H1 (cell line): ENCODE data around the gene PLA2R1. TPM values are rescaled to one million over a fixed set of nuclear protein-coding genes. Genes with fewer than 3 reads are reported as not detected.

Source experiments
- CTCF ChIA-PET: fragments of 300-600 bp; sonication (Branson Sonifier 250); formaldehyde crosslinking; loops from one replicate; lab custom pipeline; 2021; ENCODE audit not compliant: partially characterized antibody; lab: Charles Lee
- POLR2A ChIA-PET: fragments of 300-600 bp; sonication (Branson Sonifier 250); formaldehyde crosslinking; loops from one replicate; lab custom pipeline; 2021; ENCODE audit warnings: inconsistent platforms; ENCODE audit not compliant: partially characterized antibody; lab: Charles Lee
- DNase-seq, 2 experiments: peaks; one replicate each; pipeline versions ENCODE4 v3.0.0 to v3.0.0-alpha.2; 2010 to 2022; ENCODE audit warnings: low spot score in 2 of 2, low read depth in 1 of 2, mixed read lengths in 1 of 2
- FAIRE-seq: peaks from 2 replicates; lab custom pipeline; 2011; peaks lifted over from hg19 to GRCh38; lab: Jason Lieb, UNC
- H2AFZ ChIP-seq: 2 replicates; pipeline ENCODE4 v1.8.1; 2012; ENCODE audit warnings: low read length, inconsistent platforms
- H2AK5ac ChIP-seq: 2 replicates; pipeline ENCODE4 v1.6.1; 2013; ENCODE audit warnings: low read depth, low read length
- H2BK120ac ChIP-seq: replicated peaks from 2 replicates; pipeline ENCODE3; 2013; ENCODE audit warnings: low read depth, low read length, inconsistent platforms
- H2BK12ac ChIP-seq: 2 replicates; pipeline ENCODE4 v1.6.1; 2013; ENCODE audit warnings: low read depth, low read length
- H2BK15ac ChIP-seq: 2 replicates; pipeline ENCODE4 v1.6.1; 2013; ENCODE audit warnings: low read length
- H2BK20ac ChIP-seq: 2 replicates; pipeline ENCODE4 v1.6.1; 2013; ENCODE audit warnings: low read length
- H2BK5ac ChIP-seq: 2 replicates; pipeline ENCODE4 v1.6.1; 2013; ENCODE audit warnings: low read depth, low read length
- H3K14ac ChIP-seq: 2 replicates; pipeline ENCODE4 v1.6.1; 2013; ENCODE audit warnings: inconsistent platforms; ENCODE audit not compliant: insufficient read length
- H3K18ac ChIP-seq: 2 replicates; pipeline ENCODE4 v1.6.1; 2013; ENCODE audit warnings: low read length; ENCODE audit errors: extremely low read depth
- H3K23ac ChIP-seq: 2 replicates; pipeline ENCODE4 v1.6.1; 2013; ENCODE audit warnings: inconsistent platforms; ENCODE audit not compliant: insufficient read length
- H3K23me2 ChIP-seq: 2 replicates; pipeline ENCODE4 v1.6.1; 2013; ENCODE audit warnings: low read depth, low read length
- H3K27ac ChIP-seq: 2 replicates; pipeline ENCODE4 v1.6.1; 2011; ENCODE audit warnings: low read depth, low read length, inconsistent platforms
- H3K27me3 ChIP-seq, 4 experiments: replicated peaks in 1 of 4; 1 replicate in 1 of 4; 2 replicates in 3 of 4; pipeline versions ENCODE4 v1.6.1 to v1.8.1; 2011 to 2013; ENCODE audit warnings: low read length in 3 of 4, mild to moderate bottlenecking in 3 of 4, inconsistent platforms in 2 of 4, mixed read lengths in 2 of 4, moderate library complexity in 1 of 4; ENCODE audit not compliant: control insufficient read depth in 3 of 4, insufficient read depth in 3 of 4; ENCODE audit errors: extremely low read depth in 1 of 4
- H3K36me3 ChIP-seq, 4 experiments: 2 replicates each; pipeline versions ENCODE4 v1.6.1 to v1.8.1; 2011 to 2013; ENCODE audit warnings: mild to moderate bottlenecking in 4 of 4, low read length in 3 of 4, moderate library complexity in 2 of 4, control low read depth in 1 of 4, inconsistent platforms in 1 of 4; ENCODE audit not compliant: insufficient read depth in 4 of 4, control insufficient read depth in 2 of 4
- H3K4ac ChIP-seq: replicated peaks from 2 replicates; pipeline ENCODE3; 2013; ENCODE audit warnings: low read length, low read depth, mixed read lengths, inconsistent platforms; ENCODE audit not compliant: insufficient read length
- H3K4me1 ChIP-seq, 4 experiments: replicated peaks in 1 of 4; 1 replicate in 1 of 4; 2 replicates in 3 of 4; pipeline versions ENCODE4 v1.6.1 to v1.8.1; 2011 to 2013; ENCODE audit warnings: low read length in 3 of 4, inconsistent platforms in 2 of 4, mixed read lengths in 1 of 4; ENCODE audit not compliant: insufficient read depth in 4 of 4, control insufficient read depth in 3 of 4
- H3K4me2 ChIP-seq, 2 experiments: 2 replicates each; pipeline versions ENCODE4 v1.6.1 to v1.8.1; 2011 to 2013; ENCODE audit warnings: low read depth in 2 of 2, low read length in 2 of 2, control low read depth in 1 of 2, inconsistent platforms in 1 of 2, mild to moderate bottlenecking in 1 of 2; ENCODE audit not compliant: insufficient read depth in 1 of 2
- H3K4me3 ChIP-seq, 4 experiments: fragments of 200-600, 300-600 bp in 1 of 4; sonication (generic), shearing (Covaris generic), sonication (Bioruptor Twin) in 1 of 4; 2 replicates each; pipeline versions ENCODE4 v1.5.1 to v1.8.1; 2011 to 2016; ENCODE audit warnings: low read length in 4 of 4, low read depth in 3 of 4, control low read depth in 2 of 4, inconsistent platforms in 2 of 4, mild to moderate bottlenecking in 2 of 4, mixed read lengths in 1 of 4, moderate library complexity in 1 of 4; ENCODE audit not compliant: insufficient read depth in 2 of 4; ENCODE audit errors: extremely low read depth in 1 of 4
- H3K56ac ChIP-seq: replicated peaks from 2 replicates; pipeline ENCODE3; 2013; ENCODE audit warnings: low read depth, mild to moderate bottlenecking, mixed read lengths, low read length, inconsistent platforms; ENCODE audit not compliant: insufficient read length
- H3K79me1 ChIP-seq: 2 replicates; pipeline ENCODE4 v1.6.1; 2013; ENCODE audit warnings: low read depth, low read length, control low read depth
- H3K79me2 ChIP-seq, 2 experiments: 2 replicates each; pipeline versions ENCODE4 v1.6.1 to v1.8.1; 2012 to 2013; ENCODE audit warnings: low read length in 2 of 2, mild to moderate bottlenecking in 2 of 2, inconsistent platforms in 1 of 2; ENCODE audit not compliant: insufficient read depth in 2 of 2, control insufficient read depth in 1 of 2
- H3K9ac ChIP-seq, 4 experiments: replicated peaks in 1 of 4; 1 replicate in 1 of 4; 2 replicates in 3 of 4; pipeline versions ENCODE4 v1.6.1 to v1.8.1; 2011 to 2013; ENCODE audit warnings: low read depth in 3 of 4, low read length in 3 of 4, control low read depth in 2 of 4, mild to moderate bottlenecking in 2 of 4, moderate library complexity in 2 of 4, inconsistent platforms in 1 of 4; ENCODE audit errors: extremely low read depth in 1 of 4
- H3K9me3 ChIP-seq, 2 experiments: 2 replicates each; pipeline versions ENCODE4 v1.6.1 to v1.8.1; 2012 to 2013; ENCODE audit warnings: mild to moderate bottlenecking in 2 of 2, moderate library complexity in 2 of 2, control low read depth in 1 of 2, inconsistent platforms in 1 of 2, low read depth in 1 of 2, low read length in 1 of 2, mixed read lengths in 1 of 2; ENCODE audit not compliant: insufficient read depth in 2 of 2
- H4K20me1 ChIP-seq, 2 experiments: replicated peaks in 1 of 2; 2 replicates each; pipeline versions ENCODE3 to v1.8.1; 2011 to 2013; ENCODE audit warnings: inconsistent platforms in 2 of 2, low read length in 2 of 2, mild to moderate bottlenecking in 1 of 2; ENCODE audit not compliant: insufficient read depth in 2 of 2, control insufficient read depth in 1 of 2
- H4K5ac ChIP-seq: 2 replicates; pipeline ENCODE4 v1.6.1; 2013; ENCODE audit warnings: low read length, low read depth, mixed read lengths, inconsistent platforms; ENCODE audit not compliant: insufficient read length
- H4K8ac ChIP-seq: 2 replicates; pipeline ENCODE4 v1.8.0; 2013; ENCODE audit warnings: mild to moderate bottlenecking, moderate library complexity, low read length, inconsistent platforms; ENCODE audit not compliant: insufficient read depth; ENCODE audit errors: extremely low read depth
- H4K91ac ChIP-seq: replicated peaks from 2 replicates; pipeline ENCODE3; 2013; ENCODE audit warnings: low read length, mixed read lengths, inconsistent platforms; ENCODE audit not compliant: insufficient read length
- ASH2L ChIP-seq: fragments of 200-600, 300-600 bp; sonication (generic); IDR thresholded peaks from one replicate; pipeline ENCODE4 v1.7.1; 2017; ENCODE audit warnings: low read length
- EGR1 ChIP-seq: IDR thresholded peaks from 2 replicates; pipeline ENCODE4 v1.6.1; 2011; ENCODE audit warnings: low read depth, low read length, borderline replicate concordance
- KDM1A ChIP-seq: fragments of 200-600, 300-600 bp; sonication (generic); IDR thresholded peaks from 2 replicates; pipeline ENCODE4 v1.7.1; 2016; ENCODE audit warnings: mild to moderate bottlenecking, low read length, borderline replicate concordance
- KDM5A ChIP-seq: fragments of 200-600 bp; IDR thresholded peaks from 2 replicates; pipeline ENCODE4 v1.7.1; 2012; ENCODE audit warnings: mild to moderate bottlenecking, low read length, inconsistent platforms, mixed read lengths
- MAFK ChIP-seq: IDR thresholded peaks from 2 replicates; pipeline ENCODE4 v1.6.1; 2012; ENCODE audit warnings: low read depth, mild to moderate bottlenecking, improper control_type of control experiment, low read length
- POU5F1 ChIP-seq: IDR thresholded peaks from 2 replicates; pipeline ENCODE4 v1.6.1; 2011; ENCODE audit warnings: low read depth, mild to moderate bottlenecking, low read length, moderate library complexity
- RXRA ChIP-seq: IDR thresholded peaks from 2 replicates; pipeline ENCODE4 v1.6.1; 2011; ENCODE audit warnings: low read depth, mild to moderate bottlenecking, low read length, moderate library complexity; ENCODE audit not compliant: insufficient read depth
- SRF ChIP-seq: IDR thresholded peaks from 2 replicates; pipeline ENCODE4 v1.6.1; 2011; ENCODE audit warnings: mild to moderate bottlenecking, low read depth, low read length, moderate library complexity
- TAF1 ChIP-seq: IDR thresholded peaks from 2 replicates; pipeline ENCODE4 v1.6.1; 2011; ENCODE audit warnings: mild to moderate bottlenecking, low read depth, low read length
- TAF7 ChIP-seq: optimal IDR thresholded peaks from 2 replicates; pipeline ENCODE3; 2011; ENCODE audit warnings: low read depth, mild to moderate bottlenecking, inconsistent platforms, low read length, moderate library complexity, borderline replicate concordance
- TBP ChIP-seq: IDR thresholded peaks from 2 replicates; pipeline ENCODE4 v1.6.1; 2011; ENCODE audit warnings: low read depth, low read length, improper control_type of control experiment
- WGBS, 2 experiments: shearing (Covaris generic) in 1 of 2; methylation state at CpG; one replicate each; pipeline versions ENCODE4 v1.1.6 to v1.1.7; 2013 to 2015; ENCODE audit warnings: low lambda C conversion rate in 2 of 2, mixed read lengths in 2 of 2, inconsistent platforms in 1 of 2, low coverage in 1 of 2, missing lambda C conversion rate in 1 of 2; ENCODE audit not compliant: insufficient replicate concordance in 2 of 2, insufficient coverage in 1 of 2, insufficient read length in 1 of 2; ENCODE audit errors: extremely low coverage in 1 of 2, missing lambda C conversion rate in 1 of 2; 5-methylcytosine and 5-hydroxymethylcytosine counted together
- polyA plus RNA-seq, 7 experiments: library from polyadenylated mRNA; depleted of rRNA in 3 of 7; stranded (reverse) in 5 of 7; unstranded in 2 of 7; fragments of >200 nt in 5 of 7; fragments of 200-250 nt in 2 of 7; gene quantifications; 1 replicate in 5 of 7; 2 replicates in 1 of 7; 4 replicates in 1 of 7; pipeline versions ENCODE4 v1.2.1 to v1.2.3, GENCODE V29; 2011 to 2013; ENCODE audit warnings: missing spikeins in 2 of 7, mixed read lengths in 2 of 7
- total RNA-seq: library from RNA; stranded (reverse); fragmentation: NEBNext Ultra II Directional; extraction: Animal tissue kit (Norgen Biotek cat#: 25700); gene quantifications from 2 replicates; pipeline ENCODE4 v1.2.1, GENCODE V29; 2021

Gene PLA2R1
- total and polyA plus RNA-seq, 2 of the 8 experiments (the other 6 are each of a cell fraction or from before 2014, with no cell fraction given): 0.65 to 1.5 TPM

DNA sequence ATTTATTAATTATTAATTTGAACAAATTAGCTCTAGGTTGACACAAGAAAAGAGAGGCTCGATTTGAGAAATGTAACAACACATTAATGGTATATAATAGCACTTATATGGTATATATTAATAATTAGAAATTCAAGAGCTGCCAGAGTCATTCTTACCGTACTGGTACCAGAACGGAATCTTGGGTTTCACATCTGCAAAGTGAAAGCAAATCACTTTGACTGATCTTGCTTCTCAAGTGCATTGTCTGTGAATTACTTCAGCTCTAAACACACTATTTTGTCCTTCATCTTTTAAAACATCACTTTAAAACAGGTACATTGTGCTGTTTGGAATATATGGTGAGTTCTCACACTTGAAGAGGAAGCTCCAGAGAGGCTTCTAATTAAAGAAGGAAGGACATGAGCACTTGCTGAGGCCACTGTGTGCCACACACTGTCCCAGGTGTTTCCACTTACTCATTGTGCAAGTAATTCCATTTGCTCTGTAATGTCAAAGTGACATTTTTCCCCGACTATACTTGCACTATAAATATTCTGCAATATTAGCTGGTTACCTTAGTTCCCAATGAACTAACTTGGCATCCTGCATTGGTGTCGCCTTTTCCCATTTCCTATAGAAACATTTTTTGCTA lies 85.8 kb downstream of the PLA2R1 start:
- Histone ChIP-seq H4K91ac (no peak overlapping the region), H3K27me3 (no peaks in the 10 kb centered on the region), H3K4me1 (no peaks in the 10 kb centered on the region), H4K8ac (no peak overlapping the region), H2BK12ac (no peak overlapping the region), H2BK120ac (no peak overlapping the region), H3K79me2 (no peaks in the 10 kb centered on the region), H3K4me2 (no peak overlapping the region), H2AK5ac (no peak overlapping the region), H3K79me1 (no peaks in the 10 kb centered on the region), H3K56ac (no peak overlapping the region), H4K20me1 (no peaks in the 10 kb centered on the region), H3K14ac (no peak overlapping the region), H3K4ac (no peak overlapping the region), H3K23ac (no peak overlapping the region), H3K9ac (no peak overlapping the region), H2AFZ (no peak overlapping the region), H3K23me2 (no peaks in the 10 kb centered on the region), H2BK5ac (no peak overlapping the region), H3K4me3 (no peak overlapping the region), H2BK20ac (no peak overlapping the region), H3K36me3 (no peaks in the 10 kb centered on the region), H3K9me3 (no peaks in the 10 kb centered on the region), H4K5ac (no peak overlapping the region), H3K18ac (no peak overlapping the region), H2BK15ac (no peak overlapping the region), H3K27ac (no peak overlapping the region)
- FAIRE-seq (no peak), DNase-seq (no peak)
- ChIA-PET POLR2A (no interaction called here), CTCF (interaction anchor here (0.5 to 1.4 kb wide), 3 partner anchors 9 to 609 kb away, joined by 3 read pairs; no protein-coding TSS in a partner anchor)
- TF ChIP-seq MAFK (no peak), SRF (no peak), RXRA (no peak), KDM1A (no peak), POU5F1 (no peak), TAF1 (no peak), KDM5A (no peak), ASH2L (no peak), TBP (no peak), EGR1 (no peak), TAF7 (no peak)
- WGBS, 2 experiments: 88% methylated on average over 5 of the region's 5 CpGs; no CpG with 5 or more reads in 1 of the 2 experiments
